ENCODE data around the gene SLC10A7.

GRCh38 chr4:146255463-146255862 is 266.3 kb downstream of the SLC10A7 start:
- TF ChIP-seq CTCF (IDR thresholded peaks at IDR 0.05; ENCODE audit: low read depth, low read length, missing input control), result no peak
- no peak for TF ChIP-seq TAF1 (conservative IDR thresholded peaks at IDR 0.05)
